Smooth muscle cell (in vitro differentiated cells): Measurements from ENCODE around the gene PRR19. TPM values are rescaled to one million over a fixed set of nuclear protein-coding genes. Genes with fewer than 3 reads are reported as not detected.

Source experiments
- DNase-seq: peaks from one replicate; lab custom pipeline; 2025; ENCODE audit not compliant: unreplicated experiment; lab: John Stamatoyannopoulos, UW
- H2AFZ ChIP-seq: fragments of 200-600 bp; sonication (generic); 2 replicates; pipeline ENCODE4 v1.6.0; 2016; ENCODE audit warnings: antibody characterized with exemption, low read depth, mild to moderate bottlenecking
- H3F3A ChIP-seq: fragments of 200-600 bp; sonication (generic); 2 replicates; pipeline ENCODE4 v1.6.0; 2017; ENCODE audit warnings: antibody characterized with exemption, low read depth
- H3K27ac ChIP-seq: fragments of 200-600 bp; sonication (generic); 2 replicates; pipeline ENCODE4 v1.5.1; 2016; ENCODE audit warnings: low read depth, mild to moderate bottlenecking
- H3K27me3 ChIP-seq: fragments of 200-600 bp; sonication (generic); 2 replicates; pipeline ENCODE4 v1.6.1; 2016; ENCODE audit warnings: low read depth, mild to moderate bottlenecking
- H3K36me3 ChIP-seq: fragments of 200-600 bp; sonication (generic); 2 replicates; pipeline ENCODE4 v1.5.1; 2016; ENCODE audit warnings: low read depth
- H3K4me1 ChIP-seq: fragments of 200-600 bp; sonication (generic); 2 replicates; pipeline ENCODE4 v1.5.1; 2016; ENCODE audit warnings: low read depth
- H3K4me2 ChIP-seq: fragments of 200-600 bp; sonication (generic); 2 replicates; pipeline ENCODE4 v1.6.0; 2016; ENCODE audit warnings: mild to moderate bottlenecking
- H3K4me3 ChIP-seq: fragments of 200-600 bp; sonication (generic); 2 replicates; pipeline ENCODE4 v1.5.1; 2016; ENCODE audit warnings: mild to moderate bottlenecking
- H3K79me2 ChIP-seq: fragments of 200-600 bp; sonication (generic); 2 replicates; pipeline ENCODE4 v1.6.0; 2016; ENCODE audit warnings: low read depth, mild to moderate bottlenecking
- H3K9ac ChIP-seq: fragments of 200-600 bp; sonication (generic); 2 replicates; pipeline ENCODE4 v1.6.0; 2016; ENCODE audit warnings: low read depth
- H3K9me3 ChIP-seq: fragments of 200-600 bp; sonication (generic); replicated peaks from 2 replicates; pipeline ENCODE4 v1.5.1; 2016; ENCODE audit warnings: low read depth
- H4K20me1 ChIP-seq: fragments of 200-600 bp; sonication (generic); 2 replicates; pipeline ENCODE4 v1.6.0; 2016; ENCODE audit warnings: low read depth
- CTCF ChIP-seq: fragments of 200-600 bp; sonication (generic); IDR thresholded peaks from 2 replicates; pipeline ENCODE4 v1.5.1; 2017; ENCODE audit warnings: borderline replicate concordance, mild to moderate bottlenecking, antibody characterized with exemption; ENCODE audit not compliant: insufficient read depth, poor library complexity, severe bottlenecking
- whole genome bisulfite sequencing: methylation state at CpG from one replicate; pipeline ENCODE4 v1.1.7; 2016; ENCODE audit warnings: low lambda C conversion rate; 5-methylcytosine and 5-hydroxymethylcytosine counted together
- polyA plus RNA-seq: library from polyadenylated mRNA; unstranded; fragments of >200 nt; fragmentation: Nextera tagmentation; extraction: Ambion mirVana; gene quantifications from 2 replicates; pipeline ENCODE4 v1.2.1, GENCODE V29; 2016
- total RNA-seq: library from RNA; depleted of rRNA; stranded (reverse); fragments of >200 nt; gene quantifications from 2 replicates; pipeline ENCODE4 v1.2.3, GENCODE V29; 2014

Gene PRR19
- total and polyA plus RNA-seq, 2 experiments from 2014 or later = 0.45 to 0.73 TPM

- Histone ChIP-seq H3K9me3 (no peaks in the 10 kb centered on the region), H3K4me3 (no peak overlapping the region), H3K4me1 (no peaks in the 10 kb centered on the region), H3K27me3 (no peaks in the 10 kb centered on the region), H4K20me1 (peaks cover 34% of the 10 kb centered on the region), H3K4me2 (no peak overlapping the region), H3F3A (peaks cover 12% of the 10 kb centered on the region), H3K79me2 (no peaks in the 10 kb centered on the region), H3K36me3 (no peaks in the 10 kb centered on the region), H3K27ac (no peak overlapping the region), H2AFZ (no peak overlapping the region), H3K9ac (no peak overlapping the region)
- WGBS = 92% methylated on average over 27 of the region's 27 CpGs
- TF ChIP-seq CTCF = no peak
- no peak for DNase-seq
Observed at GRCh38 chr19:42292042-42292960, 9.6 kb upstream of the PRR19 start.

- Histone ChIP-seq H3K4me1 (no peaks in the 10 kb centered on the region), H3K27ac (no peak overlapping the region), H3F3A (peaks cover 12% of the 10 kb centered on the region), H3K79me2 (no peaks in the 10 kb centered on the region), H3K4me2 (no peak overlapping the region), H4K20me1 (peaks cover 30% of the 10 kb centered on the region), H3K27me3 (no peaks in the 10 kb centered on the region), H3K36me3 (no peaks in the 10 kb centered on the region), H3K9ac (no peak overlapping the region), H3K4me3 (no peak overlapping the region), H3K9me3 (no peaks in the 10 kb centered on the region), H2AFZ (no peak overlapping the region)
- no peak for DNase-seq
- TF ChIP-seq CTCF = no peak
- WGBS = 96% methylated on average over 14 of the region's 14 CpGs
Observed at GRCh38 chr19:42292963-42293362, 9.0 kb upstream of the PRR19 start.

- no peak overlapping the region for H3K27ac ChIP-seq
- H4K20me1 ChIP-seq = peaks cover 25% of the 10 kb centered on the region
- H3K4me2 ChIP-seq = no peak overlapping the region
- peaks cover 12% of the 10 kb centered on the region for H3F3A ChIP-seq
- H3K79me2 ChIP-seq = no peaks in the 10 kb centered on the region
- H3K9ac ChIP-seq = no peak overlapping the region
- H3K36me3 ChIP-seq = no peaks in the 10 kb centered on the region
- no peaks in the 10 kb centered on the region for H3K9me3 ChIP-seq
- WGBS = 91% methylated on average over 14 of the region's 17 CpGs
- H3K4me3 ChIP-seq = no peak overlapping the region
- no peak for DNase-seq
- no peaks in the 10 kb centered on the region for H3K4me1 ChIP-seq
- TF ChIP-seq CTCF = peak; percentile 9
- no peak overlapping the region for H2AFZ ChIP-seq
- H3K27me3 ChIP-seq = no peaks in the 10 kb centered on the region
Observed at GRCh38 chr19:42293540-42293939, 8.4 kb upstream of the PRR19 start.

- no peak overlapping the region for H2AFZ ChIP-seq
- no peaks in the 10 kb centered on the region for H3K9me3 ChIP-seq
- TF ChIP-seq CTCF = no peak
- no peak for DNase-seq
- peaks cover 22% of the 10 kb centered on the region for H4K20me1 ChIP-seq
- H3K27ac ChIP-seq = no peak overlapping the region
- H3K9ac ChIP-seq = no peak overlapping the region
- H3K36me3 ChIP-seq = no peaks in the 10 kb centered on the region
- peaks cover 12% of the 10 kb centered on the region for H3F3A ChIP-seq
- H3K4me2 ChIP-seq = no peak overlapping the region
- WGBS = 98% methylated on average over 14 of the region's 15 CpGs
- H3K27me3 ChIP-seq = no peaks in the 10 kb centered on the region
- H3K79me2 ChIP-seq = no peaks in the 10 kb centered on the region
- no peak overlapping the region for H3K4me3 ChIP-seq
- no peaks in the 10 kb centered on the region for H3K4me1 ChIP-seq
Observed at GRCh38 chr19:42293948-42294347, 8.0 kb upstream of the PRR19 start.
